Neural progenitor cell (in vitro differentiated cells): ENCODE data around the gene DLG2.

Experiments used
- CTCF ChIP-seq: fragments of 200-600 bp; sonication (generic); IDR thresholded peaks from 2 replicates; pipeline ENCODE4 v1.5.1; 2017; ENCODE audit warnings: antibody characterized with exemption, mild to moderate bottlenecking
- EZH2 ChIP-seq: fragments of 200-600 bp; sonication (generic); IDR thresholded peaks from 2 replicates; pipeline ENCODE4 v1.6.1; 2017; ENCODE audit warnings: antibody characterized with exemption, mild to moderate bottlenecking, moderate library complexity

DNA sequence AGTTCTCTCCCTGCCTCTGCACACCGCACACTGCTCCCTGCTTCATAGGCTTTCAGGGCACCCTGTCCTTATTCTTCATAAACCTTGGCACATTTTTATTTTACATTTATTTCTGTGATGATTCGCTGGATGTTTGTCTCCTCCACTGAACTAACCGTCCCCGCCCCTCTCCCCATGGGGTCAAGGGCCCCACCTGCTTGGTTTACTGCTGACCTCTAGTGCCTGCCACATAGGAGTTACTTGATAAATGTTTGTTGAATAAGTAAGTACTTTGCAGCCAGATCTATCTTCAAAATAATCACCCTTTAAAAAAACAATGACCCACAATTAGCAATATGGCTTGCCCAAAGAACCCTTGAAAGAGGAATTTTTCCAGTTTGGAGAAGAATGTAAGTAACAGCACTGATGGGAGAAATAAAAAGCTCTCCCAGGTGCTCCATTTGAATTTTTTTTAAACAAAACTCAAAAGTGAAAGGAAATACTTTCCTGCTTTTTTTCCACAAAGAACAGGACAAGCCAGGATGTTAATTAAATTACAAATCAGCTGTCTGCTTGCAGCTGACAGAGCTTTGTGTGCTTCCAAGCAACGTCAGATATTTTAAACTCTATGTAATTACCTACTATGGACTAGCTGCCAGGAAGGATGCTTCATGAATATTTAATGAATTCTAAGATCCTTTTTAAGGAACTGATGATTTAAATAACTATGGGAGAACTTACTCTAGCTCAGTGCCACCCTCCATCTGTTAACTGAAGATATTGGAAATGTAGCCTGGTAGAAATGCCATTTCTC lies 1083.6 kb downstream of the DLG2 start:
- no peak for TF ChIP-seq EZH2
- peak; percentile 53 for TF ChIP-seq CTCF
